SU-DHL-6 (cell line): ENCODE data around the gene PIP5K1B.

Experiments used
- H2AFZ ChIP-seq: fragments of 200-600 bp; sonication (generic); 2 replicates; pipeline ENCODE4 v1.6.1; 2014; ENCODE audit warnings: low read depth, mild to moderate bottlenecking, moderate library complexity, mixed read lengths, antibody characterized with exemption, low read length; ENCODE audit not compliant: severe bottlenecking
- H3F3A ChIP-seq: fragments of 200-600 bp; shearing (Covaris generic); 2 replicates; pipeline ENCODE4 v1.6.0; 2016; ENCODE audit warnings: antibody characterized with exemption, mild to moderate bottlenecking; ENCODE audit not compliant: insufficient read depth
- H3K27ac ChIP-seq: fragments of 200-600 bp; sonication (generic); 2 replicates; pipeline ENCODE4 v1.5.1; 2016; ENCODE audit warnings: low read depth, mild to moderate bottlenecking, low read length, moderate library complexity, mixed read lengths
- H3K27me3 ChIP-seq: fragments of 200-600 bp; sonication (generic), shearing (Covaris generic); 2 replicates; pipeline ENCODE4 v1.6.0; 2014; ENCODE audit warnings: mild to moderate bottlenecking, low read length
- H3K36me3 ChIP-seq: fragments of 200-600 bp; sonication (generic); 2 replicates; pipeline ENCODE4 v1.6.1; 2014; ENCODE audit warnings: mild to moderate bottlenecking, low read length, mixed read lengths
- H3K4me2 ChIP-seq: fragments of 300-600, 200-600 bp; shearing (Covaris generic), sonication (generic); 2 replicates; pipeline ENCODE4 v1.6.0; 2014; ENCODE audit warnings: low read length, low read depth, mild to moderate bottlenecking; ENCODE audit not compliant: poor library complexity, severe bottlenecking
- H3K4me3 ChIP-seq: fragments of 200-600 bp; sonication (generic); 2 replicates; pipeline ENCODE4 v1.5.1; 2014; ENCODE audit warnings: antibody characterized with exemption, low read length, mild to moderate bottlenecking, mixed read lengths; ENCODE audit not compliant: insufficient read depth, poor library complexity, severe bottlenecking
- H3K79me2 ChIP-seq: fragments of 200-600 bp; sonication (generic); 2 replicates; pipeline ENCODE4 v1.6.1; 2014; ENCODE audit warnings: mild to moderate bottlenecking, low read length, moderate library complexity; ENCODE audit not compliant: insufficient read depth
- H3K9ac ChIP-seq: fragments of 200-600 bp; sonication (generic); 2 replicates; pipeline ENCODE4 v1.7.0; 2014; ENCODE audit warnings: mild to moderate bottlenecking, low read length
- H3K9me2 ChIP-seq: fragments of 200-600 bp; sonication (generic); replicated peaks from 2 replicates; pipeline ENCODE4 v1.6.1; 2014; ENCODE audit warnings: low read length; ENCODE audit not compliant: insufficient read depth
- H3K9me3 ChIP-seq: fragments of 200-600 bp; sonication (generic); 2 replicates; pipeline ENCODE4 v1.6.1; 2014; ENCODE audit warnings: low read length, mixed read lengths; ENCODE audit not compliant: insufficient read depth
- H4K20me1 ChIP-seq: fragments of 200-600 bp; sonication (generic); 2 replicates; pipeline ENCODE4 v1.6.1; 2014; ENCODE audit warnings: low read depth, mild to moderate bottlenecking, antibody characterized with exemption, low read length, moderate library complexity, mixed read lengths
- EZH2phosphoT487 ChIP-seq: fragments of 200-600 bp; sonication (generic), shearing (Covaris generic); conservative IDR thresholded peaks from 2 replicates; pipeline ENCODE4 v1.6.1; 2018; ENCODE audit warnings: mild to moderate bottlenecking, antibody characterized with exemption, low read length, moderate library complexity, mixed read lengths
- TF ChIP-seq, protein P1 (sequence below): fragments of 200-600 bp; sonication (generic); IDR thresholded peaks from one replicate; pipeline ENCODE4 v1.5.1; 2017; ENCODE audit warnings: antibody characterized with exemption, mild to moderate bottlenecking, low read length, moderate library complexity; ENCODE audit not compliant: insufficient read depth, poor library complexity, severe bottlenecking

Gene PIP5K1B

DNA sequence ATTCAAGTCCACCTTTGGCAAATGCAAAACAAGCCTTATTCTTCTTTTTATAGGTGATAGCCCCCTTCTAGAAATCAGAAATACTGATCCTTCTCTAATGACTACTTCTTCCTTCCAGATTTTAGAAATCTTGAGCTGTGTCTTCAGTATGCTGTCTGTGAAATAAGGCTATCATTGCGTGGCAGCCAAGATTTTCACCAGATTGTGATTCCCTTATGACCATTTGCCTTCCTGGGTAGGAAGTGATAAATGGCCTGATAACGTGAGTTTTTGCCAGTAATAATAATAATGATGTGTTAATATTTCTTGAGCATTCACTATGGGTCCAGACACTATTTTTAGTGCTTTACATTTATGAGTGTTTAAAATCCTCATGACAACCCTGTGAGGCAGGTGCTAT, 80.9 kb downstream of the PIP5K1B start:
- H3K4me3 ChIP-seq = no peak overlapping the region
- H3K79me2 ChIP-seq = peaks cover 26% of the 10 kb centered on the region
- H3K9me2 ChIP-seq = no peaks in the 10 kb centered on the region
- H3K9me3 ChIP-seq = no peaks in the 10 kb centered on the region
- H3K9ac ChIP-seq = no peak overlapping the region
- no peak overlapping the region for H2AFZ ChIP-seq
- no peaks in the 10 kb centered on the region; the same call in 1 of the 2 replicates for H3K36me3 ChIP-seq
- H4K20me1 ChIP-seq = peaks cover 8% of the 10 kb centered on the region; the same call in 1 of the 2 replicates
- no peaks in the 10 kb centered on the region for H3F3A ChIP-seq
- H3K4me2 ChIP-seq = no peak overlapping the region
- no peak for TF ChIP-seq EZH2phosphoT487
- TF ChIP-seq, protein P1, sequence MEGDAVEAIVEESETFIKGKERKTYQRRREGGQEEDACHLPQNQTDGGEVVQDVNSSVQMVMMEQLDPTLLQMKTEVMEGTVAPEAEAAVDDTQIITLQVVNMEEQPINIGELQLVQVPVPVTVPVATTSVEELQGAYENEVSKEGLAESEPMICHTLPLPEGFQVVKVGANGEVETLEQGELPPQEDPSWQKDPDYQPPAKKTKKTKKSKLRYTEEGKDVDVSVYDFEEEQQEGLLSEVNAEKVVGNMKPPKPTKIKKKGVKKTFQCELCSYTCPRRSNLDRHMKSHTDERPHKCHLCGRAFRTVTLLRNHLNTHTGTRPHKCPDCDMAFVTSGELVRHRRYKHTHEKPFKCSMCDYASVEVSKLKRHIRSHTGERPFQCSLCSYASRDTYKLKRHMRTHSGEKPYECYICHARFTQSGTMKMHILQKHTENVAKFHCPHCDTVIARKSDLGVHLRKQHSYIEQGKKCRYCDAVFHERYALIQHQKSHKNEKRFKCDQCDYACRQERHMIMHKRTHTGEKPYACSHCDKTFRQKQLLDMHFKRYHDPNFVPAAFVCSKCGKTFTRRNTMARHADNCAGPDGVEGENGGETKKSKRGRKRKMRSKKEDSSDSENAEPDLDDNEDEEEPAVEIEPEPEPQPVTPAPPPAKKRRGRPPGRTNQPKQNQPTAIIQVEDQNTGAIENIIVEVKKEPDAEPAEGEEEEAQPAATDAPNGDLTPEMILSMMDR = no peak
- no peak overlapping the region for H3K27ac ChIP-seq
- no peaks in the 10 kb centered on the region for H3K27me3 ChIP-seq

DNA sequence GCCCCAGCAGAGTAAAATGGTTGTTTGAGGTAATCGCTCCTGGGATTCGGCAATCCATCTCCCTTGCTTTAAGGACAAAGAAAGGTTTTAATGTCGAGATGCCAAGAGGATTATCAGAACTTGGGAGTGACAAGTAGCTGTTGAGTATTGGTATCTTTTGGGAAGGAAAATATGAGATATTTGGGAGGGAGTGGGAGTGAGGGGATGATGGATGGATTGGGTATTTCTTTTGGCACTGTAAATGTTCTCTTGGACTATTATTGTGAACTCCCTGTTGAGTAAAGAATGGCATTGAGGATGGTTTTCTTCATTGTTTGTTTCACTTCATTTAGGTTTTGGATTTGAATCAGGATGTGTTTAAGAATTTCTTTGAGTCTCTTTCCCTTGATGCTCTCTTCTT, 86.1 kb downstream of the PIP5K1B start:
- H3K9ac ChIP-seq = no peak overlapping the region
- no peak overlapping the region for H2AFZ ChIP-seq
- TF ChIP-seq, protein P1 = no peak
- TF ChIP-seq EZH2phosphoT487 = no peak
- no peaks in the 10 kb centered on the region for H3K9me2 ChIP-seq
- H3K4me2 ChIP-seq = no peak overlapping the region
- no peaks in the 10 kb centered on the region for H3F3A ChIP-seq
- H3K9me3 ChIP-seq = no peaks in the 10 kb centered on the region
- no peaks in the 10 kb centered on the region for H3K27me3 ChIP-seq
- H3K27ac ChIP-seq = no peak overlapping the region
- H3K36me3 ChIP-seq = no peaks in the 10 kb centered on the region
- H4K20me1 ChIP-seq = no peaks in the 10 kb centered on the region
- no peak overlapping the region for H3K4me3 ChIP-seq
- no peaks in the 10 kb centered on the region for H3K79me2 ChIP-seq

GRCh38 chr9:68793605-68794343, 88.7 kb downstream of the PIP5K1B start:
- Histone ChIP-seq H3K27me3 (no peaks in the 10 kb centered on the region), H3K4me3 (no peak overlapping the region), H3F3A (no peaks in the 10 kb centered on the region), H2AFZ (no peak overlapping the region), H3K27ac (no peak overlapping the region), H3K9me3 (no peaks in the 10 kb centered on the region), H3K9me2 (no peaks in the 10 kb centered on the region), H3K36me3 (no peaks in the 10 kb centered on the region), H3K9ac (no peak overlapping the region), H4K20me1 (no peaks in the 10 kb centered on the region), H3K4me2 (no peak overlapping the region), H3K79me2 (no peaks in the 10 kb centered on the region)
- TF ChIP-seq, protein P1 = no peak
- TF ChIP-seq EZH2phosphoT487 = no peak
